HepG2 (cell line): ENCODE data around the gene ASTN1. TPM values are rescaled to one million over a fixed set of nuclear protein-coding genes. Genes with fewer than 3 reads are reported as not detected.

ENCODE experiments used
- ATAC-seq: fragments of 200-7000 bp; cut with Tn5 transposase; 3 replicates; pipeline ENCODE4 v1.9.1; 2020; ENCODE audit warnings: mild to moderate bottlenecking, moderate library complexity
- BruUV-seq: library from RNA; stranded (reverse); fragments of 400-500 nt; replicated peaks from 2 replicates; lab custom pipeline; 2021; lab: Mats Ljungman, UMichigan
- CTCF ChIA-PET: fragments of 300-600 bp; formaldehyde crosslinking; extraction: SDS; loops from one replicate; lab custom pipeline; 2021; ENCODE audit warnings: low total read pairs, inconsistent platforms, low intra/inter-chr PET ratio; lab: Yijun Ruan, JAX
- POLR2A ChIA-PET: fragments of 350-600 bp; sonication (Branson Sonifier 250); formaldehyde crosslinking; loops from one replicate; lab custom pipeline; 2020; ENCODE audit warnings: antibody characterized with exemption, inconsistent platforms; lab: Yijun Ruan, JAX
- DNase-seq: peaks from one replicate; pipeline ENCODE4 v3.0.0-alpha.2; 2015; ENCODE audit warnings: low spot score
- FAIRE-seq: peaks from 3 replicates; lab custom pipeline; 2011; peaks lifted over from hg19 to GRCh38; lab: Jason Lieb, UNC
- H2AFZ ChIP-seq: one replicate; pipeline ENCODE4 v1.6.1; 2011; ENCODE audit warnings: low read length, inconsistent platforms
- H3K27ac ChIP-seq: fragments of 300-600 bp; 3 replicates; pipeline ENCODE4 v1.8.0; 2011; ENCODE audit warnings: mixed run types, mild to moderate bottlenecking, mixed read lengths, low read length, inconsistent platforms; ENCODE audit not compliant: insufficient read depth; ENCODE audit errors: extremely low read length
- H3K27me3 ChIP-seq, 2 experiments: fragments of 200-600 bp in 1 of 2; 2 replicates in 1 of 2; 3 replicates in 1 of 2; pipeline versions ENCODE4 v1.6.0 to v1.8.0; 2011; ENCODE audit warnings: low read length in 2 of 2, mild to moderate bottlenecking in 2 of 2, moderate library complexity in 2 of 2, inconsistent platforms in 1 of 2; ENCODE audit not compliant: insufficient read depth in 2 of 2, control insufficient read depth in 1 of 2
- H3K36me3 ChIP-seq, 2 experiments: fragments of 200-600 bp in 1 of 2; replicated peaks in 1 of 2; 2 replicates in 1 of 2; 3 replicates in 1 of 2; pipeline versions ENCODE4 v1.5.1 to v1.8.0; 2011; ENCODE audit warnings: low read length in 2 of 2, inconsistent platforms in 1 of 2; ENCODE audit not compliant: insufficient read depth in 2 of 2, control insufficient read depth in 1 of 2
- H3K4me1 ChIP-seq: 2 replicates; pipeline ENCODE4 v1.5.1; 2012; ENCODE audit warnings: low read length, inconsistent platforms; ENCODE audit not compliant: insufficient read depth
- H3K4me2 ChIP-seq: 2 replicates; pipeline ENCODE4 v1.6.0; 2011; ENCODE audit warnings: low read depth, low read length, inconsistent platforms
- H3K4me3 ChIP-seq, 3 experiments: fragments of 200-600 bp in 1 of 3; sonication (generic), shearing (Covaris generic) in 1 of 3; replicated peaks in 1 of 3; 2 replicates each; pipeline ENCODE4 v1.5.1; 2011 to 2016; ENCODE audit warnings: low read length in 3 of 3, inconsistent platforms in 2 of 3, low read depth in 2 of 3, mild to moderate bottlenecking in 2 of 3, control low read depth in 1 of 3, mixed read lengths in 1 of 3; ENCODE audit not compliant: insufficient read depth in 1 of 3
- H3K79me2 ChIP-seq: one replicate; pipeline ENCODE4 v1.6.1; 2011; ENCODE audit warnings: low read length, inconsistent platforms; ENCODE audit not compliant: insufficient read depth
- H3K9ac ChIP-seq: 2 replicates; pipeline ENCODE4 v1.6.0; 2011; ENCODE audit warnings: mild to moderate bottlenecking, low read depth, low read length, inconsistent platforms; ENCODE audit not compliant: insufficient read depth
- H3K9me3 ChIP-seq: 2 replicates; pipeline ENCODE4 v1.5.1; 2012; ENCODE audit warnings: mild to moderate bottlenecking, low read length
- H4K20me1 ChIP-seq: 2 replicates; pipeline ENCODE4 v1.6.0; 2011; ENCODE audit warnings: inconsistent platforms, mild to moderate bottlenecking, low read length, moderate library complexity; ENCODE audit not compliant: insufficient read depth
- DMTF1 ChIP-seq: sonication (generic); formaldehyde crosslinking; IDR thresholded peaks from 2 replicates; pipeline ENCODE4 v1.4.0; 2020; ENCODE audit warnings: mild to moderate bottlenecking, missing genetic modification reagents
- MIXL1 ChIP-seq: IDR thresholded peaks from 2 replicates; pipeline ENCODE4 v1.6.1; 2016
- RFXANK ChIP-seq: IDR thresholded peaks from 2 replicates; pipeline ENCODE4 v1.6.1; 2016
- SMYD3 ChIP-seq: sonication (generic); formaldehyde crosslinking; IDR thresholded peaks from 2 replicates; pipeline ENCODE4 v1.8.1; 2023; ENCODE audit warnings: mild to moderate bottlenecking, missing genetic modification reagents
- YEATS4 ChIP-seq: sonication (generic); formaldehyde crosslinking; IDR thresholded peaks from 2 replicates; pipeline ENCODE4 v1.4.0; 2020; ENCODE audit warnings: missing genetic modification reagents, borderline replicate concordance
- ZNF17 ChIP-seq: sonication (generic); formaldehyde crosslinking; IDR thresholded peaks from 2 replicates; pipeline ENCODE4 v1.5.0; 2020; ENCODE audit warnings: mild to moderate bottlenecking, missing genetic modification reagents
- ZNF234 ChIP-seq: sonication (generic); formaldehyde crosslinking; conservative IDR thresholded peaks from 2 replicates; pipeline ENCODE4 v1.5.1; 2020; ENCODE audit warnings: mild to moderate bottlenecking, missing genetic modification reagents
- ZNF24 ChIP-seq: fragments of 450-650 bp; IDR thresholded peaks from 2 replicates; pipeline ENCODE4 v1.6.1; 2017; ENCODE audit warnings: antibody characterized with exemption, mild to moderate bottlenecking
- ZNF33B ChIP-seq: sonication (generic); formaldehyde crosslinking; IDR thresholded peaks from 2 replicates; pipeline ENCODE4 v1.5.1; 2020; ENCODE audit warnings: mild to moderate bottlenecking, missing genetic modification reagents
- ZNF354B ChIP-seq: sonication (generic); formaldehyde crosslinking; IDR thresholded peaks from 2 replicates; pipeline ENCODE4 v1.8.0; 2022; ENCODE audit warnings: mild to moderate bottlenecking, missing genetic modification reagents
- ZNF484 ChIP-seq: sonication (generic); formaldehyde crosslinking; IDR thresholded peaks from 2 replicates; pipeline ENCODE4 v1.5.1; 2020; ENCODE audit warnings: mild to moderate bottlenecking, low read depth, missing genetic modification reagents, borderline replicate concordance
- ZNF569 ChIP-seq: sonication (generic); formaldehyde crosslinking; IDR thresholded peaks from 2 replicates; pipeline ENCODE4 v1.5.0; 2020; ENCODE audit warnings: mild to moderate bottlenecking, missing genetic modification reagents, moderate library complexity, borderline replicate concordance
- ZNF619 ChIP-seq: sonication (generic); formaldehyde crosslinking; IDR thresholded peaks from 2 replicates; pipeline ENCODE4 v1.4.0; 2020; ENCODE audit warnings: mild to moderate bottlenecking, missing genetic modification reagents
- WGBS: methylation state at CpG from one replicate; pipeline ENCODE4 v1.1.6; 2017; ENCODE audit warnings: low lambda C conversion rate; 5-methylcytosine and 5-hydroxymethylcytosine counted together
- in situ Hi-C: cut with HindIII; loops from 2 replicates; pipeline ENCODE4 v1.10.0; 2017; ENCODE audit warnings: low pct_unique_long_range_greater_than_20kb; ENCODE audit not compliant: extremely low pct_ligation_motif_present
- intact Hi-C: fragments of 100-400 bp; cut with micrococcal nuclease; formaldehyde crosslinking; loops from one replicate; pipeline ENCODE4 v1.10.0; 2022; ENCODE audit not compliant: unreplicated experiment
- polyA plus RNA-seq, 8 experiments: library from polyadenylated mRNA; depleted of rRNA in 3 of 8; stranded (reverse) in 7 of 8; unstranded in 1 of 8; fragments of >200 nt; fragmentation: Illumina TruSeq in 4 of 8; extraction: Trizol in 4 of 8; gene quantifications; 2 replicates each; pipeline versions ENCODE4 v1.2.1 to v1.2.3, GENCODE V29; 2011 to 2016; ENCODE audit warnings: low read depth in 4 of 8, missing spikeins in 1 of 8, mixed read lengths in 1 of 8; ENCODE audit not compliant: insufficient read depth in 1 of 8
- total RNA-seq, 5 experiments: library from RNA; depleted of rRNA; stranded (reverse); fragments of >200 nt; fragmentation: Illumina TruSeq; extraction: Trizol; gene quantifications; 2 replicates each; pipeline ENCODE4 v1.2.3, GENCODE V29; 2016; ENCODE audit warnings: low read depth in 1 of 5
- TF ChIP-seq, protein P1 (sequence below): sonication (generic); formaldehyde crosslinking; IDR thresholded peaks from 2 replicates; pipeline ENCODE4 v1.9.0; 2021; ENCODE audit warnings: missing genetic modification reagents, borderline replicate concordance
- TF ChIP-seq, protein P2 (sequence below): sonication (generic); formaldehyde crosslinking; conservative IDR thresholded peaks from 2 replicates; pipeline ENCODE4 v1.8.0; 2022; ENCODE audit warnings: low read depth, missing genetic modification reagents

Gene ASTN1
- total and polyA plus RNA-seq, 2 of the 13 experiments (the other 11 are each of a cell fraction or from before 2014, with no cell fraction given): not detected

- no peak overlapping the region for H3K4me2 ChIP-seq
- H3K9me3 ChIP-seq: no peaks in the 10 kb centered on the region
- in situ Hi-C loops (no loop called here), intact Hi-C loops (no loop called here)
- H3K9ac ChIP-seq: no peak overlapping the region
- no TSS peak for BruUV-seq
- no peak overlapping the region for H3K4me3 ChIP-seq
- no peak for FAIRE-seq
- ChIA-PET CTCF (no interaction called here), POLR2A (no interaction called here)
- no peaks in the 10 kb centered on the region for H3K4me1 ChIP-seq
- no peaks in the 10 kb centered on the region for H3K27me3 ChIP-seq
- H3K27ac ChIP-seq: no peak overlapping the region
- H2AFZ ChIP-seq: no peak overlapping the region
- no peaks in the 10 kb centered on the region for H4K20me1 ChIP-seq
- ATAC-seq: no peak
- 11% methylated on average over 4 of the region's 4 CpGs for WGBS
- no peaks in the 10 kb centered on the region for H3K79me2 ChIP-seq
- no peaks in the 10 kb centered on the region for H3K36me3 ChIP-seq
- TF ChIP-seq YEATS4 (CRISPR knock-in tag) (no peak), RFXANK (CRISPR knock-in tag) (no peak), ZNF619 (CRISPR knock-in tag) (no peak), ZNF24 (no peak), MIXL1 (CRISPR knock-in tag) (no peak), ZNF33B (CRISPR knock-in tag) (no peak), ZNF354B (CRISPR knock-in tag) (no peak), ZNF484 (CRISPR knock-in tag) (no peak), ZNF569 (no peak), DMTF1 (no peak), ZNF234 (CRISPR knock-in tag) (no peak), SMYD3 (CRISPR knock-in tag) (no peak), ZNF17 (CRISPR knock-in tag) (no peak)
- TF ChIP-seq, protein P1, sequence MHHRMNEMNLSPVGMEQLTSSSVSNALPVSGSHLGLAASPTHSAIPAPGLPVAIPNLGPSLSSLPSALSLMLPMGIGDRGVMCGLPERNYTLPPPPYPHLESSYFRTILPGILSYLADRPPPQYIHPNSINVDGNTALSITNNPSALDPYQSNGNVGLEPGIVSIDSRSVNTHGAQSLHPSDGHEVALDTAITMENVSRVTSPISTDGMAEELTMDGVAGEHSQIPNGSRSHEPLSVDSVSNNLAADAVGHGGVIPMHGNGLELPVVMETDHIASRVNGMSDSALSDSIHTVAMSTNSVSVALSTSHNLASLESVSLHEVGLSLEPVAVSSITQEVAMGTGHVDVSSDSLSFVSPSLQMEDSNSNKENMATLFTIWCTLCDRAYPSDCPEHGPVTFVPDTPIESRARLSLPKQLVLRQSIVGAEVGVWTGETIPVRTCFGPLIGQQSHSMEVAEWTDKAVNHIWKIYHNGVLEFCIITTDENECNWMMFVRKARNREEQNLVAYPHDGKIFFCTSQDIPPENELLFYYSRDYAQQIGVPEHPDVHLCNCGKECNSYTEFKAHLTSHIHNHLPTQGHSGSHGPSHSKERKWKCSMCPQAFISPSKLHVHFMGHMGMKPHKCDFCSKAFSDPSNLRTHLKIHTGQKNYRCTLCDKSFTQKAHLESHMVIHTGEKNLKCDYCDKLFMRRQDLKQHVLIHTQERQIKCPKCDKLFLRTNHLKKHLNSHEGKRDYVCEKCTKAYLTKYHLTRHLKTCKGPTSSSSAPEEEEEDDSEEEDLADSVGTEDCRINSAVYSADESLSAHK: no peak
- TF ChIP-seq, protein P2, sequence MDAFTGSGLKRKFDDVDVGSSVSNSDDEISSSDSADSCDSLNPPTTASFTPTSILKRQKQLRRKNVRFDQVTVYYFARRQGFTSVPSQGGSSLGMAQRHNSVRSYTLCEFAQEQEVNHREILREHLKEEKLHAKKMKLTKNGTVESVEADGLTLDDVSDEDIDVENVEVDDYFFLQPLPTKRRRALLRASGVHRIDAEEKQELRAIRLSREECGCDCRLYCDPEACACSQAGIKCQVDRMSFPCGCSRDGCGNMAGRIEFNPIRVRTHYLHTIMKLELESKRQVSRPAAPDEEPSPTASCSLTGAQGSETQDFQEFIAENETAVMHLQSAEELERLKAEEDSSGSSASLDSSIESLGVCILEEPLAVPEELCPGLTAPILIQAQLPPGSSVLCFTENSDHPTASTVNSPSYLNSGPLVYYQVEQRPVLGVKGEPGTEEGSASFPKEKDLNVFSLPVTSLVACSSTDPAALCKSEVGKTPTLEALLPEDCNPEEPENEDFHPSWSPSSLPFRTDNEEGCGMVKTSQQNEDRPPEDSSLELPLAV: no peak
- no peak for DNase-seq
Measured at GRCh38 chr1:177116941-177117340, 47.6 kb downstream of the ASTN1 start.
